Nephron progenitor cell (in vitro differentiated cells): ENCODE data around the gene SGCA.
A peak's percentile ranks its signal among the peaks of the same experiment; 100 is the strongest.

Experiments
- DNase-seq: peaks from one replicate; pipeline ENCODE4 v3.0.0; 2021
- H3K27ac Mint-ChIP-seq: 2 replicates; pipeline ENCODE4 v1.8.0; 2021; ENCODE audit warnings: mild to moderate bottlenecking, moderate library complexity, mixed read lengths
- H3K27me3 Mint-ChIP-seq: 2 replicates; pipeline ENCODE4 v1.8.0; 2021; ENCODE audit warnings: mild to moderate bottlenecking, low read depth, mixed read lengths; ENCODE audit not compliant: poor library complexity
- H3K36me3 Mint-ChIP-seq: 2 replicates; pipeline ENCODE4 v1.8.0; 2021; ENCODE audit warnings: low read depth, mixed read lengths
- H3K4me1 Mint-ChIP-seq: 2 replicates; pipeline ENCODE4 v1.8.0; 2021; ENCODE audit warnings: mixed read lengths
- H3K4me3 Mint-ChIP-seq: 2 replicates; pipeline ENCODE4 v1.8.0; 2021; ENCODE audit warnings: mild to moderate bottlenecking, moderate library complexity, mixed read lengths
- H3K9me3 Mint-ChIP-seq: 2 replicates; pipeline ENCODE4 v1.8.0; 2021; ENCODE audit warnings: mild to moderate bottlenecking, moderate library complexity, mixed read lengths
- TF ChIP-seq, protein P1 (sequence below): fragments of 200-600 bp; sonication (generic); IDR thresholded peaks from 2 replicates; pipeline ENCODE4 v1.5.0; 2021; ENCODE audit warnings: antibody characterized with exemption

The SGCA gene

DNA sequence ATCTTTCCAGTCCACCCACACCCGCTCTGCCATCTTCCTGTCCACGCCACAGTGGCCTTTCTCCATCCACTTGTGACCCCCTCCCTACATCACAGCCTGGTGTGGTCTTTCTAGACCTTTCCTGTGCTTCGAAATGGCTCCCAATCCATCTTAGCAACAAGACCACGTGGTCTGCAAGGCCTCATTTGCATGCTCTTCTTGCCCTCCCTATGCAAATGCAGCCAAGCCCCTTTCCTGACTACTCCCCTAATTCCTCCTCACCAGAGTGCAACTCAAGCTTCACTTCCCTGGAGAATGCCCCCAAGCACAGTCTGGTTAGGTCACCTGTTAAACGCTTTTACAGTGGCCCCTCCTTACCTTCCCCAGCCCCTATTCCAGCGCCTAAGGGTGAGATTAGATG is 21.4 kb upstream of the SGCA start:
- no peaks in the 10 kb centered on the region for H3K9me3 Mint-ChIP-seq
- TF ChIP-seq, protein P1, sequence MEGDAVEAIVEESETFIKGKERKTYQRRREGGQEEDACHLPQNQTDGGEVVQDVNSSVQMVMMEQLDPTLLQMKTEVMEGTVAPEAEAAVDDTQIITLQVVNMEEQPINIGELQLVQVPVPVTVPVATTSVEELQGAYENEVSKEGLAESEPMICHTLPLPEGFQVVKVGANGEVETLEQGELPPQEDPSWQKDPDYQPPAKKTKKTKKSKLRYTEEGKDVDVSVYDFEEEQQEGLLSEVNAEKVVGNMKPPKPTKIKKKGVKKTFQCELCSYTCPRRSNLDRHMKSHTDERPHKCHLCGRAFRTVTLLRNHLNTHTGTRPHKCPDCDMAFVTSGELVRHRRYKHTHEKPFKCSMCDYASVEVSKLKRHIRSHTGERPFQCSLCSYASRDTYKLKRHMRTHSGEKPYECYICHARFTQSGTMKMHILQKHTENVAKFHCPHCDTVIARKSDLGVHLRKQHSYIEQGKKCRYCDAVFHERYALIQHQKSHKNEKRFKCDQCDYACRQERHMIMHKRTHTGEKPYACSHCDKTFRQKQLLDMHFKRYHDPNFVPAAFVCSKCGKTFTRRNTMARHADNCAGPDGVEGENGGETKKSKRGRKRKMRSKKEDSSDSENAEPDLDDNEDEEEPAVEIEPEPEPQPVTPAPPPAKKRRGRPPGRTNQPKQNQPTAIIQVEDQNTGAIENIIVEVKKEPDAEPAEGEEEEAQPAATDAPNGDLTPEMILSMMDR, result no peak
- peaks cover 36% of the 10 kb centered on the region for H3K4me1 Mint-ChIP-seq
- no peak overlapping the region for H3K4me3 Mint-ChIP-seq
- peaks cover 17% of the 10 kb centered on the region for H3K27me3 Mint-ChIP-seq
- peaks cover 48% of the 10 kb centered on the region for H3K36me3 Mint-ChIP-seq
- H3K27ac Mint-ChIP-seq, result no peak overlapping the region
- DNase-seq, result no peak

DNA sequence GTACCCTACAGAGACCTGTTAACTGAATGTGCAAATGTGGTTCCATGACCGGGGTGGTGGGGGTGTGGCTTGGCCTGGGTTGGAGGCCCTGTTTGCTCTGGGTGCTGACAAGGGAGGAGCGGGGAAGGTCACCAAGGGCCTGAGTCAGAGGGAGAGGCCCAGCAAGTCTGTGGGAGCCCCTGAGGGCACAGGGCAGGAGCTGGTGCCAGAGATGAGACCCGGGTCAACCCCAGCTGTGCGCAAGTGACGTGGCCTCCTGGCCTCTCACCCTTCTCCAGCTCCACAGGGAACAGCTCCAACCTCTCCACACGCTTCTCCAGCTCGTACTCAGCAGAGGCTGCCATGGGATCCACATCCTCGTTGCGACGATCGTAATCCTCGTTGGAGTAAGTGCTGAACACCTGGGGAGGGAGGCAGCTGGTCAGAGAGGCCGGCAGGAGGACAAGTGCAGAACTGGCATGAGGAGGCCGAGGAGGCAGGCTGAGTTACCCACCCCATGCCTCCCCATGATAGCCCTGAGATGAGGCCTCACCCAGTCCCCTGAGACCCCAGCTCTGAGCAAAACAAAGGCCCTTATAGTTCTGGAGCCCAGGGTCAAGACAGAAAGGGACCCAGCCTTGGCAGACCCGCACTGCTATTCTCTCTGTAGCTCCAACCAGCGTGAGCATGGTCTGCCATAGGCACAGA is 20.8 kb upstream of the SGCA start:
- peaks cover 17% of the 10 kb centered on the region for H3K27me3 Mint-ChIP-seq
- peaks cover 36% of the 10 kb centered on the region for H3K4me1 Mint-ChIP-seq
- peaks cover 42% of the 10 kb centered on the region for H3K36me3 Mint-ChIP-seq
- H3K4me3 Mint-ChIP-seq, result no peak overlapping the region
- no peaks in the 10 kb centered on the region for H3K9me3 Mint-ChIP-seq
- DNase-seq, result no peak
- TF ChIP-seq, protein P1, result no peak
- no peak overlapping the region for H3K27ac Mint-ChIP-seq

- Mint-ChIP-seq H3K9me3 (no peaks in the 10 kb centered on the region), H3K4me1 (peaks cover 36% of the 10 kb centered on the region), H3K27me3 (peaks cover 15% of the 10 kb centered on the region), H3K27ac (no peak overlapping the region), H3K4me3 (no peak overlapping the region), H3K36me3 (peaks cover 35% of the 10 kb centered on the region)
- TF ChIP-seq, protein P1, result no peak
- no peak for DNase-seq
These were observed 20.1 kb upstream of the SGCA start for GRCh38 chr17:50145532-50146229.

DNA sequence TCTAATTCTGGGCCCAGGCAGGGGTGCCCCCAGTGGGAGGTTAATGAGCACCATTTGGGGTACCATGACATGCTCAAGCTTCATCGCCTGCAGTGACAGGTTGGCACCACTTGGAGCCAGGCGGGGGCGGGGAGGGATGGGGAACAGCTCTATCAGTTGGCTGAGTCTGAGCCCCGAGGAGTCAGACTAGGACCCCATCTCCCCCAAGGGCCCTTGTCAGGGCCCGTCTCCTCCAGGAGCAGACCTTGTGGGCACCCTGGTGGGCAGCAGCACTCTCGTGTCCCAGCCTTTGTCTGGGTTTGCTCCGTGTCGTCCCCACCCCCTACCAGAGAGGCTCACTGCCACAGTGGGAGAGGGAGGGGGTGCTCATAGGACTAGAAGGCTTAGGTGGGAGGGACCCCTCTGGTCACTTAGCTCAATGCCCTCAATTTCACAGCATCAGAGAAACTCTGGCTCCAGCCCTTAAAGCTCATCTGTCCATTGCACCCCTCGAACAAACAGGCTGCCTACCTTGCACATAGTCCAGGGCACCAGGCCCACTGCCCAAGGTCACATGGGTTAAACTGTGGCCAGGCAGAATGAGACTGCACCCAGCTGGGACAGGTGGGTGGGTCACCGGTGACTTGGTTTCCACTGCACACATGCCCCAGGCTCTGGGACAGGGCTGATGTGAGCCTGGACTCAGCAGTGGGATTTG is 19.4 kb upstream of the SGCA start:
- Mint-ChIP-seq H3K4me1 (peaks cover 36% of the 10 kb centered on the region), H3K36me3 (peaks cover 28% of the 10 kb centered on the region), H3K27me3 (peaks cover 13% of the 10 kb centered on the region), H3K4me3 (peak overlapping the region; percentile 82), H3K9me3 (no peaks in the 10 kb centered on the region), H3K27ac (no peak overlapping the region)
- TF ChIP-seq, protein P1, result no peak
- DNase-seq, result no peak

DNA sequence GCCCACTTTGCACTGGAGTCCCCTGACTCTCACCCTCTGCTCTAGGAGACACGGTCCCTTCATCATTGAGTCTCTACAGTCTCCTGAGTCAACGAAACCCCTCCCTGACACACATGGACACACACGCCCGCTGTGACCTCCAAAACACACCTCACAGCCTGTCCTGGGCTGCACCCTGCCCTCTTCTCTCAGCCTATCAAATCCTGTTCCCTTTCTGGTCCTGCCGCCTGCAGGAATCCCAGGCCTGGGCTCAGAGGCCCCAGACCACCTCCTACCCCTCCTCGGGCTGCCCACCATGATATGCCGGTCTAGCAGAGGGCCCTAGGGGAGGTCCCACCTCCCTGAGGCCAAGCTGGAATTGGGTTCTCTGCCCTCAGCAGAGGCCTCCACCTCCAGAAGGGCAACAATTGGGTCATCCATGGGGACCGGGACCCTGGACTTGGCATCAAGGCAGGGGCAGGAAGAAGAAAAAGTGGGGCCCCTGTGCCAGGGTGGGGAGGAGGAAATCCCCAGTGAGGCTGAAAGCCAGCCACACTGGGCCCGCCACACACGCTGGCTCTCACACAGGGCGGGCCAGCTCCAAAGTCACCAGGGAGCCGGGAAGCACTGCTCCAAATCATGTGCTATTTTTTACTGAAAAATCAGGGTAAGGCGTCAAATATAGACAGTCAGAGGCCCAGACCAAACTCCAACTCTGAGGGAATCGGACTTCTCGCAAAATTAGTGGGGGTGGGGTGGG is 18.7 kb upstream of the SGCA start:
- TF ChIP-seq, protein P1, result no peak
- Mint-ChIP-seq H3K4me1 (peaks cover 37% of the 10 kb centered on the region), H3K27ac (peak overlapping the region; percentile 94), H3K36me3 (peaks cover 21% of the 10 kb centered on the region), H3K27me3 (peaks cover 13% of the 10 kb centered on the region), H3K4me3 (peak overlapping the region; percentile 82), H3K9me3 (no peaks in the 10 kb centered on the region)
- DNase-seq, result no peak
